Kidney (tissue), 14 donors: Measurements from ENCODE around the gene FBN3. TPM values are rescaled to one million over a fixed set of nuclear protein-coding genes. Genes with fewer than 3 reads are reported as not detected.

Source experiments
- DNase-seq, 5 donors: peaks; one replicate each; pipeline ENCODE4 v3.0.0-alpha.2; 2013 to 2020
- FAIRE-seq: peaks from 2 replicates; lab custom pipeline; 2012; peaks lifted over from hg19 to GRCh38; lab: Jason Lieb, UNC
- H3K27ac ChIP-seq, 2 donors: one replicate each; pipeline ENCODE4 v1.7.0; 2013; ENCODE audit warnings: low read depth in 2 of 2, low read length in 2 of 2, inconsistent platforms in 1 of 2
- H3K27me3 ChIP-seq: one replicate; pipeline ENCODE4 v1.7.1; 2013; ENCODE audit warnings: low read length, inconsistent platforms; ENCODE audit not compliant: control insufficient read depth, insufficient read depth
- H3K36me3 ChIP-seq, 3 donors: one replicate each; pipeline versions ENCODE4 v1.7.0 to v1.7.1; 2013; ENCODE audit warnings: low read length in 3 of 3, control low read depth in 1 of 3, inconsistent platforms in 1 of 3; ENCODE audit not compliant: insufficient read depth in 3 of 3, control insufficient read depth in 2 of 3
- H3K4me1 ChIP-seq, 3 donors: one replicate each; pipeline versions ENCODE4 v1.7.0 to v1.7.1; 2013; ENCODE audit warnings: low read length in 3 of 3, inconsistent platforms in 1 of 3, low read depth in 1 of 3; ENCODE audit not compliant: control insufficient read depth in 2 of 3, insufficient read depth in 2 of 3
- H3K4me3 ChIP-seq, 3 donors: one replicate each; pipeline versions ENCODE4 v1.7.0 to v1.8.1; 2013; ENCODE audit warnings: low read length in 3 of 3, control low read depth in 1 of 3, inconsistent platforms in 1 of 3
- H3K9ac ChIP-seq, 3 donors: one replicate each; pipeline versions ENCODE4 v1.7.0 to v1.7.1; 2013; ENCODE audit warnings: low read length in 3 of 3, control low read depth in 1 of 3, inconsistent platforms in 1 of 3
- H3K9me3 ChIP-seq, 3 donors: one replicate each; pipeline versions ENCODE4 v1.7.0 to v1.7.1; 2013; ENCODE audit warnings: low read length in 3 of 3, control low read depth in 1 of 3, inconsistent platforms in 1 of 3; ENCODE audit not compliant: control insufficient read depth in 2 of 3, insufficient read depth in 1 of 3
- intact Hi-C: fragments of 100-400 bp; cut with DNase I; formaldehyde crosslinking; loops from one replicate; pipeline ENCODE4 v1.11.1; 2022
- polyA plus RNA-seq: library from polyadenylated mRNA; stranded (reverse); fragments of 350-450 nt; fragmentation: Illumina TruSeq; extraction: RNeasy Lipid Tissue Mini Kit (QIAGEN cat#74804); gene quantifications from one replicate; pipeline ENCODE4 v1.2.3, GENCODE V29; 2014; ENCODE audit warnings: low read depth, low replicate concordance; ENCODE audit not compliant: insufficient read depth
- total RNA-seq: library from RNA; stranded (reverse); fragmentation: NEBNext Ultra II Directional; extraction: Animal tissue kit (Norgen Biotek cat#: 25700); gene quantifications from one replicate; pipeline ENCODE4 v1.2.1, GENCODE V29; 2021
- TF ChIP-seq, protein P1 (sequence below): IDR thresholded peaks from 3 replicates; pipeline ENCODE4 v1.5.1; 2012; ENCODE audit warnings: mild to moderate bottlenecking, moderate library complexity, borderline replicate concordance; ENCODE audit not compliant: insufficient read depth; ENCODE audit errors: extremely low read depth
- donor health status: control.
- donor health status: control.
- donor health status: control.
- donor health status: control.
- donor health status: control.
- donor health status: DM: yes; HTN: yes; CAD: no.
- donor health status: Normal renal cell carcinoma (clear cell type).

FBN3 gene
- total and polyA plus RNA-seq, 2 donors from 2014 or later: 0.44 to 0.56 TPM

DNA sequence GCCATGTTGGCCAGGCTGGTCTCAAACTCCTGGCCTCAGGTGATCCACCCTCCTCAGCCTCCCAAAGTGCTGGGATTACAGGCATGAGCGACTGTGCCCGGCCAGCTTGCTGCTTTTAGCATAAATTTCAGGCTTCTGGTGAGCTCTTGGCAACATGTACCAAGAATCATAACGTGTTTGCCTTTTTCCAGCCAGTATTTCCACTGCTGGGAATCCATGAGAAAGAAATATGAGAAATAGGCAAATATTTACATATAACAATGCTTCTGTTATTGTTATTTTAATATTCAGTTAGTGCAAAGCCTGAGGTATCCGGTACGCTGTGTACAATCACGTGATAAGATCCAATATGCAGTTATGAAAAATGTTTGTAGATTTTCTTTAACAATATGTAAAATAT lies 30.6 kb upstream of the FBN3 start:
- FAIRE-seq (no peak), DNase-seq (no peak)
- Histone ChIP-seq H3K4me1 (no peaks in the 10 kb centered on the region), H3K27me3 (no peaks in the 10 kb centered on the region), H3K9ac (no peak overlapping the region), H3K4me3 (no peak overlapping the region), H3K27ac (no peak overlapping the region), H3K9me3 (no peaks in the 10 kb centered on the region), H3K36me3 (no peaks in the 10 kb centered on the region)
- intact Hi-C loops: no loop called here
- TF ChIP-seq, protein P1, sequence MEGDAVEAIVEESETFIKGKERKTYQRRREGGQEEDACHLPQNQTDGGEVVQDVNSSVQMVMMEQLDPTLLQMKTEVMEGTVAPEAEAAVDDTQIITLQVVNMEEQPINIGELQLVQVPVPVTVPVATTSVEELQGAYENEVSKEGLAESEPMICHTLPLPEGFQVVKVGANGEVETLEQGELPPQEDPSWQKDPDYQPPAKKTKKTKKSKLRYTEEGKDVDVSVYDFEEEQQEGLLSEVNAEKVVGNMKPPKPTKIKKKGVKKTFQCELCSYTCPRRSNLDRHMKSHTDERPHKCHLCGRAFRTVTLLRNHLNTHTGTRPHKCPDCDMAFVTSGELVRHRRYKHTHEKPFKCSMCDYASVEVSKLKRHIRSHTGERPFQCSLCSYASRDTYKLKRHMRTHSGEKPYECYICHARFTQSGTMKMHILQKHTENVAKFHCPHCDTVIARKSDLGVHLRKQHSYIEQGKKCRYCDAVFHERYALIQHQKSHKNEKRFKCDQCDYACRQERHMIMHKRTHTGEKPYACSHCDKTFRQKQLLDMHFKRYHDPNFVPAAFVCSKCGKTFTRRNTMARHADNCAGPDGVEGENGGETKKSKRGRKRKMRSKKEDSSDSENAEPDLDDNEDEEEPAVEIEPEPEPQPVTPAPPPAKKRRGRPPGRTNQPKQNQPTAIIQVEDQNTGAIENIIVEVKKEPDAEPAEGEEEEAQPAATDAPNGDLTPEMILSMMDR: no peak

DNA sequence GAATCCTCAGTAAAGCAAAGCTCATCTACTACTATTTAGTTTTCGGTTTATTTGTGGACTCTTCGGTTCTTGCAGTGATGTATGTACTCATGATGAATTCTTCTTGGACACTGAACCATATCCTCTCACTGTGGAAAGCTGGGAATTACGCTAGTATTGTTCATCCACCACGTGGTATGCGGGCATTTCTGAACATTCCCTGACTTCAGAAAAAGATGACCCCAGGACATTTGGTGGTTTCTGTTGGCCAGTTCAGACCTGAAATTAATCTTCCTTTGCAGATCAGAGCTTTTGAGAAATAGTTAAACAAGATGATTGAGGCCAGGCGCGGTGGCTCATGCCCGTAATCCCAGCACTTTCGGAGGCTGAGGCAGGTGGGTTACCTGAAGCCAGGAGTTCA lies 25.3 kb upstream of the FBN3 start:
- FAIRE-seq (no peak), DNase-seq (peak in 1 of 5 donors; percentile 39)
- TF ChIP-seq, protein P1: no peak
- Histone ChIP-seq H3K4me3 (no peak overlapping the region), H3K9ac (no peak overlapping the region), H3K27ac (no peak overlapping the region), H3K36me3 (no peaks in the 10 kb centered on the region), H3K4me1 (no peaks in the 10 kb centered on the region), H3K9me3 (no peaks in the 10 kb centered on the region), H3K27me3 (no peaks in the 10 kb centered on the region)
- intact Hi-C loops: no loop called here

DNA sequence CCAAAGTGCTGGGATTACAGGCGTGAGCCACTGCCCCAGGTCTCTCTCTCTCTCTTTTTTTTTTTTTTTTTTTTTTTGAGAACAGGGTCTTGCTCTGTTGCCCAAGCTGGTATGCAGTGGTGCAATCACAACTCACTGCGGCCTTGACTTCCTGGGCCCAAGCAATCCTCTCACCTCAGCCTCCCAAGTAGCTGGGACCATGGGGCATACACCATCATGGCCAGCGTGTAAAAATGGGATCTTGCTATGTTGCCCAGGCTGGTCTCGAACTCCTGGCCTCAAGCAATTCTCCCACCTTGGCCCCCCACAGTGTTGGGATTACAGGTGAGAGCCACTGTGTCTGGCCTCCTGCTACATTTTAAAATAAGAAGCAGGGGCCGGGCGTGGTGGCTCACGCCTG lies 19.1 kb upstream of the FBN3 start:
- intact Hi-C loops: no loop called here
- no peaks in the 10 kb centered on the region for H3K4me1 ChIP-seq
- no peak overlapping the region for H3K4me3 ChIP-seq
- no peak overlapping the region for H3K27ac ChIP-seq
- no peak for FAIRE-seq
- H3K9ac ChIP-seq: no peak overlapping the region
- no peak for DNase-seq
- no peaks in the 10 kb centered on the region for H3K27me3 ChIP-seq
- H3K36me3 ChIP-seq: no peaks in the 10 kb centered on the region
- H3K9me3 ChIP-seq: no peaks in the 10 kb centered on the region
- TF ChIP-seq, protein P1: no peak

DNA sequence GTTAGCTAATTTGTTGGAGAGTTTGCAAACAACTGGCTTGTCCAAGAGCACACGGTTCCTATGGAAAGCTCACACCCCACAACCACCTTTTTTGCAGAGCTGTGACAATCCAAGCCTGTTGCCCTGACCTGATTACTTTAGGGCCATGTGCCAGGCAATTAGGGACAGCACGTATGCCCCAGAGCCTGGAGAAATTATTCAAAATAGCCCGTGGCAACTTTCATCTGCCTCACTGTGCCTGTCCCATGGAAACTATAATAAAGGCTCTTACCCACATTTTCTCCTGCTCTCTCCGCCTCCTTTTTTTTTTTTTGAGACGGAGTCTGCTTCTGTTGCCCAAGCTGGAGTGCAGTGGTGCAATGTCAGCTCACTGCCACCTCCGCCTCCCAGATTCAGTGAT lies 18.6 kb upstream of the FBN3 start:
- H3K9me3 ChIP-seq: no peaks in the 10 kb centered on the region
- no peaks in the 10 kb centered on the region for H3K27me3 ChIP-seq
- TF ChIP-seq, protein P1: no peak
- no peaks in the 10 kb centered on the region for H3K36me3 ChIP-seq
- H3K9ac ChIP-seq: no peak overlapping the region
- H3K27ac ChIP-seq: no peak overlapping the region
- DNase-seq: no peak
- intact Hi-C loops: no loop called here
- FAIRE-seq: no peak
- H3K4me1 ChIP-seq: no peaks in the 10 kb centered on the region
- H3K4me3 ChIP-seq: no peak overlapping the region
